Mesothelial cell of epicardium (in vitro differentiated cells): Measurements from ENCODE around the gene TNFRSF11A. TPM values are rescaled to one million over a fixed set of nuclear protein-coding genes. Genes with fewer than 3 reads are reported as not detected.
A peak's percentile ranks its signal among the peaks of the same experiment; 100 is the strongest.

Experiments
- DNase-seq, 2 experiments: peaks; one replicate each; pipeline ENCODE4 v3.0.0; 2021; ENCODE audit warnings: low spot score in 2 of 2; ENCODE audit not compliant: unreplicated experiment in 2 of 2
- H3K27ac Mint-ChIP-seq: 2 replicates; pipeline ENCODE4 v1.8.0; 2021; ENCODE audit warnings: mixed read lengths
- H3K27me3 Mint-ChIP-seq: 2 replicates; pipeline ENCODE4 v1.8.0; 2021; ENCODE audit warnings: low read depth, mixed read lengths
- H3K36me3 Mint-ChIP-seq: 2 replicates; pipeline ENCODE4 v1.8.0; 2021; ENCODE audit warnings: mixed read lengths
- H3K4me1 Mint-ChIP-seq: 2 replicates; pipeline ENCODE4 v1.8.0; 2021; ENCODE audit warnings: mixed read lengths
- H3K4me3 Mint-ChIP-seq: 2 replicates; pipeline ENCODE4 v1.8.0; 2021; ENCODE audit warnings: mild to moderate bottlenecking, moderate library complexity, mixed read lengths
- H3K9me3 Mint-ChIP-seq: 2 replicates; pipeline ENCODE4 v1.8.0; 2021; ENCODE audit warnings: mixed read lengths
- CTCF ChIP-seq: fragments of 200-600 bp; sonication (generic); IDR thresholded peaks from one replicate; pipeline ENCODE4 v1.5.0; 2021; ENCODE audit warnings: antibody characterized with exemption; ENCODE audit not compliant: unreplicated experiment
- total RNA-seq: library from RNA; stranded (reverse); gene quantifications from 3 replicates; pipeline ENCODE4 v1.2.1, GENCODE V29; 2021

The TNFRSF11A gene
- total RNA-seq, 1 donor from 2014 or later: 0.83 TPM

DNA sequence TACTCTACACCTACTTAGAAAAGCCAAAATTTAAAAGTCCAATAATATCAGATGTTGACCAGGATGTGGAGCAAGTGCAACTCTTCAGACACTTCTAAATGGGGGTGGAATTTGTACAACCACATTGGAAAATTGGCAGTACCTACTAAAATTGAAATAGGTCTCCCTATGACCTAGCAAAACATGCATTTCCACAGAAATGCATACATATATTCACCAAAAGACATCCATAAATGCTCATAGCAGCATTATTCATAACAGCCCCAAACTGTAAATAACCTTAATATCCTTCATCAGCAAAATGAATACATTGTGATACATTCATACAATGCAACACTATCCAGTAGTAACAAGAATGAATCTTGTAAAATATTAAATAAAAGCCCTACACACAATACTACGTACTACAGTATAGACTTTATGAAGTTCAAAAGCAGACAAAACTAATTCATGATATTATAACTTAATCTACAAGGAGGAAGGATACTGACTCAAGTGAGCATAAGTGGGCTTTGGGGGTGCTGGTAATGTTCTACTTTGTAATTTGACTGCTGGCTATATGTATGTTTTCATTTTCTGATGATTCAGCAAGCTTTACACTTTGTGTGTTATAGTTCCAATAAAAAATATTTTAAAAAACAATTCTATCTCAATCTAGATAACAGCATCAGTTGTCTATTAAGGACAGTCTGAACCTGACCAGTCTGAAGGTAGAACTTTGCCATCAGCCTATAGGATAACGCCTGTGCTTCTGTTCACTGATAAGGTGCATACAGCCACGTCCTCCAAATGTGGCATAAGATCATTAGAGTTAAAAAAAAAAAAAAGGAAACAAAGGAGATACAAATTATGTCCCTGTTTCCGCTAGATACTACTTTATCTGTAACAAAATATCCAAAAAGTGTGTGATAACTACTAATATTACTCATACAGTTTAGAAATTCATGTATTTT is 6.6 kb upstream of the TNFRSF11A start:
- no peak overlapping the region for H3K27ac Mint-ChIP-seq
- no peak for TF ChIP-seq CTCF
- no peak overlapping the region for H3K4me3 Mint-ChIP-seq
- H3K4me1 Mint-ChIP-seq: no peaks in the 10 kb centered on the region
- H3K27me3 Mint-ChIP-seq: peaks cover 47% of the 10 kb centered on the region
- no peaks in the 10 kb centered on the region for H3K36me3 Mint-ChIP-seq
- H3K9me3 Mint-ChIP-seq: no peaks in the 10 kb centered on the region
- no peak for DNase-seq

DNA sequence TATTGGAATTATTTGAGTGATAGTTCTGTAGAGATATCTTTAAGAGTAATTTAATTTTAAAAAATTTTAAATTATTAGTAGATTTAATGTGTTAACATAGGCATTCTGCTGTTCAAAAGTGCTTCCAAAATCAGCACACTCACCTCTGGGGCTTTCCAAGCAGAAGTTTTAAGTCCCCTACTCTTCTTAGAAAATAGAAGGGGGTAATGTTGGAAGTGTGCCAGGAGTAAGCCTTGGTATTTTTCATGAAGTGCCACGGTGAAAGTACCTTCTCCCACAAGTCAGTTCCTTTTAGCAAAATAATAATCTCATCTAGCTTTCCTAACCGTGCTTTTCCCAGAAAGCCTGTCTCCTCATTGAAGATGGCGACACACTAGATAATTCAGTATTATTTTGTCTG is 3.9 kb upstream of the TNFRSF11A start:
- Mint-ChIP-seq H3K9me3 (no peaks in the 10 kb centered on the region), H3K27ac (no peak overlapping the region), H3K36me3 (no peaks in the 10 kb centered on the region), H3K27me3 (peaks cover 63% of the 10 kb centered on the region), H3K4me3 (no peak overlapping the region), H3K4me1 (peaks cover 8% of the 10 kb centered on the region)
- DNase-seq: no peak
- TF ChIP-seq CTCF: no peak

- Mint-ChIP-seq H3K27me3 (peaks cover 73% of the 10 kb centered on the region), H3K27ac (no peak overlapping the region)
Measured at GRCh38 chr18:62323483-62324180, 1.5 kb upstream of the TNFRSF11A start.

DNA sequence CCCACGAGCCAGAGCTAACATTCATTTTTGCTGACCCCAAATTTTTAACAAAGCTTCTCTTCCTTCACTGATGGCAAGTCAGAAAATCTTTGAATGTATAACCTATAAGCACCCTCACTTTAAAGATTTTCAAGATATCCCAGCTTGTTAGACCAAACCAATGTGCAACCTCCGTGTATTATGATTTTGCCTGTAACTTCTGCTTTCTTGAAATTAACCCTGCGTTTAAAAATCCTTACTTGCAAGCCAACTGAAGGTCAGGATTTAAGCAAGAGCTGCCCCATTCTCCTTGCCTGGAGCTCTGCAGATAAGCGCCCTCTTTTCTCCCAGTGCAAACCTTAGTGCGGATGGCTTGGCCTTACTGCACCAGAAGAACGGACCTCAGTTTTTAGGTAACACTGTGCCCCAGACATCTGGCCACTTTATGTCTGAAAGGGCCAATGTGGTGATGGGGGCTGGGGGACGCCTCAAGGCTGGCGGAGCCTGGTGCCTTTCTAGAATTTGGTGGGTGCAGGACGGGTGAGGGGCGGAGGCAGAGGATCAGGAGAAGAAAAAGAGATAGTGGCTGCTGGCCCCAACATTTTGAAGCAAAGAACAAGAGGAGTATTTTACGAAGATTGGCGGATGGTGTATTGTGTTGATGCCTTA is 805 bp upstream of the TNFRSF11A start:
- Mint-ChIP-seq H3K9me3 (no peaks in the 10 kb centered on the region), H3K27ac (peak overlapping the region; percentile 31), H3K36me3 (no peaks in the 10 kb centered on the region), H3K27me3 (peaks cover 79% of the 10 kb centered on the region), H3K4me3 (peak overlapping the region; percentile 63), H3K4me1 (peaks cover 19% of the 10 kb centered on the region)
- no peak for DNase-seq
- no peak for TF ChIP-seq CTCF

More at GRCh38 chr18:62323483-62324180, 1.5 kb upstream of the TNFRSF11A start:
- H3K4me1 Mint-ChIP-seq: peaks cover 13% of the 10 kb centered on the region
- H3K4me3 Mint-ChIP-seq: peak overlapping the region; percentile 63
- DNase-seq: no peak
- H3K36me3 Mint-ChIP-seq: no peaks in the 10 kb centered on the region
- H3K9me3 Mint-ChIP-seq: no peaks in the 10 kb centered on the region
- no peak for TF ChIP-seq CTCF

DNA sequence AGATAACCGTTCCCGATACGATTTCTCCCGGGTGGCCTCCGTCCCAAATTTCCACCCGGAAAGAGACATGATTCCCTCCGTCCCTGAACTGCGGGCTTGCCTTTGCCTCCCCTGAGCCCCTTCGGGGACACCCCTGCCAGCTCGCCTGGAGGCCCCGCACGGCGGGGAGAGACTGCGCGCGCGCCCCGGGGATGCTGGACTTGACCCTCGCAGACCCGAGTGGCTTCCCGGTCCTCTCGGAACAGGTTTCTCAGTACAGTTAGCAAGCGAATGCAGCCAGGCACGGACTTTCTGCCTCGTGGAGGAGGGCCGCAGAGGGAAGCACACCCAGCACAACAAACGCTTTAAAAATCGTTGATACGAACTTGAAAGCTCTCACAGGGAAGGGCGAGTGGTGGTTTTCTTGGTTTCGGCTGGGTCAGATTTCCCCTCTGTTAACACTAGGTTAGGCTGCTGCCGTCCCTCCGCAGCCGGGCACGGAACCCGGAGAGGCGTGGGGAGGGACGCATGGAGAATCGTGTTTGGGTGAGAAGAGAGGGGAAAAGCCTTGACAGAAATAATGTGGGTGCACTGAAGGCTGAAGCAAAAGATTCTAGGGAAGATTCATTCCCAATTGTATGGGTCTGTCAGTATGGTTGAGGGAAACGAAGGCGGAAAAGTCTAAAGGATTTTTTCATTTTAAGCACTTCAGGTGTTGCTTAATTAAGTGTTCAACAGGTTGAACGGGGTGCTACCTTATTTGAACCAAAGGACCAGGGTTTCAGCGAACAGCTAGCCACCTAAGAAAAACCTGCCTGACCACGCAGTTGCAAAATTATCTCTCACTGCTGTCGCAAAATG is 916 bp downstream of the TNFRSF11A start:
- H3K4me3 Mint-ChIP-seq: peak overlapping the region; percentile 58
- no peaks in the 10 kb centered on the region for H3K36me3 Mint-ChIP-seq
- H3K9me3 Mint-ChIP-seq: no peaks in the 10 kb centered on the region
- peaks cover 25% of the 10 kb centered on the region for H3K4me1 Mint-ChIP-seq
- peaks cover 88% of the 10 kb centered on the region for H3K27me3 Mint-ChIP-seq
- TF ChIP-seq CTCF: no peak
- no peak overlapping the region for H3K27ac Mint-ChIP-seq
- no peak for DNase-seq
